Heart right ventricle (tissue), 16 donors: ENCODE data around the gene ZFP14. TPM values are rescaled to one million over a fixed set of nuclear protein-coding genes. Genes with fewer than 3 reads are reported as not detected.
"Not testable (repeated sequence)": the region's sequence is repeated elsewhere in the genome, so short reads cannot be mapped to it uniquely, and the experiment has no call there.

Experiments
- ATAC-seq, 8 donors: fragments of 200-7000 bp; cut with Tn5 transposase; one replicate each; pipeline ENCODE4 v1.9.1; 2020; ENCODE audit warnings: mild to moderate bottlenecking in 8 of 8, moderate library complexity in 8 of 8, moderate number of reproducible peaks in 1 of 8
- DNase-seq, 2 donors: peaks; one replicate each; pipeline ENCODE4 v3.0.0-alpha.2; 2020
- H3K27ac ChIP-seq, 10 donors: fragments of 200-600 bp; sonication (generic) in 2 of 10; one replicate each; pipeline versions ENCODE4 v1.5.0 to v1.8.0; 2020 to 2022; ENCODE audit warnings: mild to moderate bottlenecking in 3 of 10
- H3K27me3 ChIP-seq, 7 donors: fragments of 200-600 bp; one replicate each; pipeline ENCODE4 v1.8.0; 2021 to 2022; ENCODE audit warnings: mild to moderate bottlenecking in 2 of 7
- H3K36me3 ChIP-seq, 9 donors: fragments of 200-600 bp; sonication (generic) in 1 of 9; one replicate each; pipeline versions ENCODE4 v1.5.0 to v1.8.0; 2020 to 2022; ENCODE audit warnings: mild to moderate bottlenecking in 2 of 9
- H3K4me1 ChIP-seq, 9 donors: fragments of 200-600 bp; sonication (generic) in 1 of 9; one replicate each; pipeline versions ENCODE4 v1.5.0 to v1.8.0; 2020 to 2022; ENCODE audit warnings: mild to moderate bottlenecking in 4 of 9
- H3K4me3 ChIP-seq, 10 donors: fragments of 200-600 bp; sonication (generic) in 2 of 10; one replicate each; pipeline versions ENCODE4 v1.5.0 to v1.8.0; 2020 to 2022; ENCODE audit warnings: mild to moderate bottlenecking in 7 of 10, moderate library complexity in 2 of 10
- H3K9me3 ChIP-seq, 11 donors: fragments of 200-600 bp in 10 of 11; sonication (generic) in 2 of 11; one replicate each; pipeline versions ENCODE4 v1.5.0 to v1.8.0; 2013 to 2022; ENCODE audit warnings: mild to moderate bottlenecking in 2 of 11, control low read depth in 1 of 11, moderate library complexity in 1 of 11
- CTCF ChIP-seq, 9 donors: fragments of 200-600 bp; sonication (generic) in 2 of 9; IDR thresholded peaks; one replicate each; pipeline versions ENCODE4 v1.5.0 to v1.8.0; 2021 to 2022; ENCODE audit warnings: antibody characterized with exemption in 9 of 9, mild to moderate bottlenecking in 5 of 9, moderate library complexity in 1 of 9
- WGBS, 2 donors: extraction: QIAGEN DNeasy Blood & Tissue Kit; methylation state at CpG; one replicate each; pipeline ENCODE4 v1.1.7; 2013; ENCODE audit warnings: inconsistent platforms in 1 of 2; 5-methylcytosine and 5-hydroxymethylcytosine counted together
- intact Hi-C, 10 donors: fragments of 100-400 bp; cut with DNase I; formaldehyde crosslinking; loops; one replicate each; pipeline versions ENCODE4 v1.11.1 to v1.14.2; 2022
- polyA plus RNA-seq, 2 donors: library from polyadenylated mRNA; stranded (reverse); fragments of 200-250 nt; gene quantifications; one replicate each; pipeline ENCODE4 v1.2.3, GENCODE V29; 2013
- total RNA-seq, 10 donors: library from RNA; stranded (reverse); fragmentation: NEBNext Ultra II Directional in 3 of 10; extraction: Animal tissue kit (Norgen Biotek cat#: 25700) in 3 of 10; gene quantifications; one replicate each; pipeline versions ENCODE4 v1.2.1 to v1.2.4, GENCODE V29; 2021 to 2023
- donor health status: Arrhythmogenic right ventricular cardiomyopathy.
- donor health status: ischemic (EF 13 %, LVEDD 7.1; RV severe dilation, severe dysfunction).
- donor health status: healthy with polysubstance abuse.
- donor health status: DM: no; HTN: yes; CAD: no.
- donor health status: DM: no; HTN: no; CAD: no.
- donor health status: ischemic (EF 25% LVEDD 6.9; RV normal size, moderate dysfunction).
- donor health status: ischemic (EF 25% LVEDD 5.7; RV mildly dilated, moderate dysfunction).
- donor health status: healthy.
- donor health status: DM: yes; HTN: yes; CAD: no.
- donor health status: Ischemic cardiomyopathy.
- donor health status: ischemic (EF 35%, LVEDD 5.7; RV mildly dilated, moderate dysfunction).
- donor health status: nonischemic (EF 11% LVEDD 7.7; RV severe dilation, severe dysfunction).
- donor health status: DM: yes; HTN: yes; CAD: no.
- donor health status: PGD.
- donor health status: ischemic (EF 29% LVEDD 5.4; RV normal size, mild dysfunction).
- donor health status: nonischemic (EF 23%, LVEDD 6.1; RV moderate dilation, normal function).

Gene ZFP14
- total and polyA plus RNA-seq, 12 donors, result 0.62 to 4.0 (median 2.4) TPM

DNA sequence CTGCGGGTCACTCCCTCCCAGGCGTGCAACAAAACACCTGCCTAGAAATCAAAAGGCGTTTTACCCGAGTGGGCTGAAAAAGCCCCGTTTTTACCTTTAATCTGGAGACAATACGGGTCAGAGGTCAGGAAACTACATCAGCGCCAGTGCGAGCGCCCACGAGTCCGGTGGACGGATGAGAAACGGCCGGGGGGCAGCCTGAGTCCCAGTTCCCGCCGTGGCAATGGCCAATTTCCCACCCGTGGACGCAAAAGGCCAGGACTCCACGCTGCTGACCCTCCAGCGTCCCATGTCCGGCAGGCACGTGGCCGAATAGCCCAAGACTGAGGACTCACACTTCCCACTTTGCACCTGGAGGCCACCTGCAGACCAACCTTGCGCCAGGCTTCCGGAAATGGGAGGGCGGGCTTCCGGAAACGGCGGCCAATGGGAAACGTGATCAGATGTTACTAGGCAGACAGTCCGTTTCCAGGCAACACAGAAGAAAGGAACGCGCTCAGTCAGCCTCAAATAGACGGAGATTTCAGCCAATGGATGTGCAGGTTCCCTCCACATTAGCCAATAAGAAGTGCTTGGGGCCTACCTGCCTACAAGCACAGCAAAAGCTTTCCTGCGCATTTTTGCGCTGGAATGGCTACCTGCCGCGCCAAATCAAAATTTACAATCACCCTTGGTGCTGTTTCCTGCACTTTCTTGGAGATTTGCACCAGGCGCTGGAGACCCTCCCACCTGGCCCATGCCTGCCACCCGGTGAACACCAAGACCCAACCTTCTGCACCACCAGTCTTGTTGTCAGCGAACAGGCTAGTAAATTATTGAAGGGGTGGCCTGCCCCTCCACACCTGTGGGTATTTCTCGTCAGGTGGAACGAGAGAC, 47.4 kb downstream of the ZFP14 start:
- peak overlapping the region in 7 of 10 donors; percentile 27 to 74 (median 42) for H3K27ac ChIP-seq
- peak; percentile 80 to 93 for DNase-seq
- H3K9me3 ChIP-seq, result peaks cover 0 to 63% (median 0%) of the 10 kb centered on the region in 11 donors
- peaks cover 0 to 20% (median 10%) of the 10 kb centered on the region in 9 donors for H3K4me1 ChIP-seq
- H3K36me3 ChIP-seq, result peaks cover 0 to 42% (median 12%) of the 10 kb centered on the region in 9 donors
- no peaks in the 10 kb centered on the region for H3K27me3 ChIP-seq
- peak; percentile 97 to 100 (median 100) for ATAC-seq
- WGBS, 2 donors, result 0 to 1% methylated on average over 43 of the region's 43 CpGs
- H3K4me3 ChIP-seq, result peak overlapping the region; percentile 42 to 92 (median 80)
- intact Hi-C loops, result loop anchor here in 2 of 10 donors (2.0 to 5.0 kb wide), 2 partner anchors 46 to 47 kb away; partner anchors contain the start of gene ZFP14 (in 2 of the 2)
- TF ChIP-seq CTCF (IDR thresholded peaks at IDR 0.05), result peak in 2 of 9 donors; percentile 8 to 28

- Histone ChIP-seq H3K4me3 (no peak overlapping the region), H3K27me3 (no peaks in the 10 kb centered on the region), H3K9me3 (peaks cover 0 to 60% (median 0%) of the 10 kb centered on the region in 11 donors), H3K27ac (no peak overlapping the region), H3K4me1 (peaks cover 0 to 20% (median 10%) of the 10 kb centered on the region in 9 donors), H3K36me3 (peaks cover 0 to 50% (median 13%) of the 10 kb centered on the region in 9 donors)
- no peak for DNase-seq
- ATAC-seq, result no peak
- WGBS, 2 donors, result 91 to 92% methylated on average over 19 of the region's 19 CpGs
- intact Hi-C loops, result loop anchor here in 2 of 10 donors (2.0 to 5.0 kb wide), 2 partner anchors 47 to 49 kb away; partner anchors contain the start of gene ZFP14 (in 2 of the 2)
- TF ChIP-seq CTCF (IDR thresholded peaks at IDR 0.05), result no peak
Measured at GRCh38 chr19:36330216-36330615, 48.8 kb downstream of the ZFP14 start.

DNA sequence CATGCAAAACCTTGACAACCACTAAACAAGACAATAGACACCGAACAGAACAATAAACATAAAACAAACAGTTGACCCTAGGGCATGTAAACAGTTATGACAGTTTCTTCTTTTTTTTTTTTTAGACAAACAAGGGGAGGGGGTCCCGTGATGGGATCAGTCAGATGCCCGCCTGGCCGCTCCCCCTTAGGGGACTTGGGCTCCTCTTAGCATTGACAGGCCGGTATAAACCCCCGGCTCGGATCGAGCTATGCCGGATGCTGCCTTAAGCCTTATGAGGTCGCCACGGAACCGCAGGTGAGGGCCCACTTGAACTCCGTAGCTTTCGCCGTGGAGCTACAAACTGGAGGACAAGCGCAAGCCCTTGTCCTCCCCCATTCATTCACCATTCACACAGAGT, 49.5 kb downstream of the ZFP14 start:
- intact Hi-C loops, H3K4me3 ChIP-seq, H3K27me3 ChIP-seq, H3K27ac ChIP-seq, DNase-seq, ATAC-seq: not testable (repeated sequence)
- peaks cover 0 to 20% (median 10%) of the 10 kb centered on the region in 9 donors for H3K4me1 ChIP-seq
- peaks cover 0 to 58% (median 0%) of the 10 kb centered on the region in 11 donors for H3K9me3 ChIP-seq
- WGBS, 2 donors, result 94 to 96% methylated on average over 16 of the region's 16 CpGs
- peaks cover 0 to 55% (median 13%) of the 10 kb centered on the region in 9 donors for H3K36me3 ChIP-seq

DNA sequence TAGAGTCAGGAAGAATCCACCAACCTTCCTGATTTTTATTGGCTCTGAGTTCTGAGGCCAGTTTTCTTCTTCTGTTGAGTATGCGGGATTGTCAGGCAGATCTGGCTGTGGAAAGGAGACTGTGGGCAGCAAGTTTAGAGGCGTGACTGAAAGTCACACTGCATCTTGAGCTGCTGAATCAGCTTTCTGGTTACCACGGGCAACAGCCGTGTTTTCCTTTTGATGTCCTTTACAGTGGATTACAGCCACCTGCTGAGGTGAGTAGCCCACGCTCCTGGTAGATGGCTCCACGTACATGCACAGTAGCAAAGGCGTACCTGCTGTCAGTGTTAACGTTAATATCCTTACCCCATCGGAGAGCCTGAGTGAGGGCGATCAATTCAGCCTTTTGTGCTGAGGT, 52.4 kb downstream of the ZFP14 start:
- DNase-seq, ATAC-seq, intact Hi-C loops, H3K27ac ChIP-seq, H3K27me3 ChIP-seq, H3K4me3 ChIP-seq: not testable (repeated sequence)
- 93 to 94% methylated on average over 10 of the region's 10 CpGs for WGBS, 2 donors
- Histone ChIP-seq H3K9me3 (peaks cover 0 to 51% (median 0%) of the 10 kb centered on the region in 11 donors), H3K4me1 (peaks cover 0 to 13% (median 8%) of the 10 kb centered on the region in 9 donors), H3K36me3 (peaks cover 0 to 65% (median 13%) of the 10 kb centered on the region in 9 donors)

DNA sequence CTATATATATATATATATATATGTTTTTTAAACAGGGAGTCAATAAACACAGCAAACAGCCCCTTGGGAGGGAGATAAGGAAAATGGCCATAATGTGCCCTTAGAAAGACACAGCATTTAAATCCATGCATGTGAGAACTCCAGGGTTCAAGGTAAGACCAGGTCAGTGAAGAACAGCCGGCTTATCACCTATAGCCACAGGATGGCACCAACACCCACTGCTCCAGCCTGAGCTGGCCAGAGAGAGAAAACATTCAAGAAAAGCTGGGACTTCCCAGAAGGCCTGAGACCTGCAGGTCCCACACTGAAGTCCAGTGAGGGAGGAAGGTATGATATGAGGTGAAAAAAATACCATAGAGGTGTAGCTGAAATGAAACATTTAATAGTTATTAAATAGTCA, 63.8 kb downstream of the ZFP14 start:
- DNase-seq, H3K4me1 ChIP-seq, H3K9me3 ChIP-seq, intact Hi-C loops, H3K27me3 ChIP-seq, H3K27ac ChIP-seq, ATAC-seq, H3K4me3 ChIP-seq: not testable (repeated sequence)
- peaks cover 0 to 22% (median 0%) of the 10 kb centered on the region in 9 donors for H3K36me3 ChIP-seq
- WGBS, 2 donors, result no CpG with 5 or more reads among the region's 1 CpG

GRCh38 chr19:36314053-36314452, 64.9 kb downstream of the ZFP14 start:
- H3K4me3 ChIP-seq, ATAC-seq, intact Hi-C loops, H3K27me3 ChIP-seq, H3K27ac ChIP-seq, H3K9me3 ChIP-seq, H3K4me1 ChIP-seq, DNase-seq: not testable (repeated sequence)
- WGBS, 2 donors, result 95 to 97% methylated on average over 4 to 5 of the region's 5 CpGs
- H3K36me3 ChIP-seq, result peaks cover 0 to 11% (median 0%) of the 10 kb centered on the region in 9 donors

DNA sequence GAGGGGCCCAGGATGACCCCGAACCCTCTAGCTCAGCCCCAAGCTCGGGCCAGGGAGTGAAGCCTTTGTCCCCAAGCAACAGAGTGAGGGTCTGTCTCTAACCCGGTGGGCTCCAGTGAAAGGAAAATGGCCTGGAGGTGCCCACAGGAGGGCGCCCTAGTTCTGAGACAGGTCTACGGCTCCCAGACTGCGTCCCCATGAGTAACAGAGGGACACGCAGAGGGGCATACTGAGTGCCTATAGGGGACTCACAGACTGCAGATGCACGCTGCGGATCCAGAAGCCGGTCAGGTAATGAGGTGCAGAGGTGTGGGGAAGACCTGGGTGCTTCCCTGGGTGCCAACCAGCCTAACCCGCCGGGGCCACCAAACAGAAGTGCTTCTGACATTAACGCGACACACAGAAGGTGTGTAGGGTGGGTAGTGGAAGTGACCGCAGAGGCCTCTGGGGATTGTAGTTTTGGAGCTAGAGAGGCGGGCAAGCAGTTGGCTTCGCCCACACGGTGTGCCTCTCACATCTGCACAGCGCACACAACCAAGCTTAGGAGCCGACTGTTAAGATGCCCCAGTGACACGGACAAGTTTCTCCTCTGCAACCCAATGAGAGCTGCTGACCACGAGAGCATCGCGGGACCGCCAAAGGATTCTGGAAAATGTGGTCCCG, 67.8 kb downstream of the ZFP14 start:
- WGBS, 2 donors, result 87% methylated on average over 9 to 10 of the region's 26 CpGs
- H3K9me3 ChIP-seq, H3K4me1 ChIP-seq, H3K4me3 ChIP-seq, H3K27ac ChIP-seq, H3K36me3 ChIP-seq, intact Hi-C loops, DNase-seq, H3K27me3 ChIP-seq: not testable (repeated sequence)
- ATAC-seq, result peak in 2 of 8 donors; percentile 22 to 56

- H3K27me3 ChIP-seq, H3K36me3 ChIP-seq, ATAC-seq, intact Hi-C loops, H3K9me3 ChIP-seq, H3K4me1 ChIP-seq, H3K27ac ChIP-seq, DNase-seq, H3K4me3 ChIP-seq: not testable (repeated sequence)
- 90 to 93% methylated on average over 4 to 5 of the region's 5 CpGs for WGBS, 2 donors
Measured at GRCh38 chr19:36310416-36310990, 68.5 kb downstream of the ZFP14 start.
